GM18526 (cell line): ENCODE results near the gene PIP4K2C.

Experiments used
- POLR2A ChIP-seq: IDR thresholded peaks from 3 replicates; pipeline ENCODE4 v1.6.1; 2011; ENCODE audit not compliant: insufficient read length; ENCODE audit errors: extremely low read depth

PIP4K2C gene

GRCh38 chr12:57590864-57591781, at the start of gene PIP4K2C:
TSS of gene PIP4K2C (plus strand) at chr12:57591192. CDS start at chr12:57591290, 98 bp downstream.
- TF ChIP-seq POLR2A: peak; percentile 87

- TF ChIP-seq POLR2A: no peak
Observed at GRCh38 chr12:57541717-57542116, 49.3 kb upstream of the PIP4K2C start.

GRCh38 chr12:57543581-57543980, 47.4 kb upstream of the PIP4K2C start:
- no peak for TF ChIP-seq POLR2A

- TF ChIP-seq POLR2A: no peak
Observed at GRCh38 chr12:57545809-57546437, 45.1 kb upstream of the PIP4K2C start.

- TF ChIP-seq POLR2A: peak; percentile 48
Observed at GRCh38 chr12:57546438-57547287, 44.3 kb upstream of the PIP4K2C start, which contains the start of gene DCTN2. TSS of gene DCTN2 (minus strand) at chr12:57547192. CDS start at chr12:57547063, 129 bp downstream.

- TF ChIP-seq POLR2A: no peak
Observed at GRCh38 chr12:57547288-57548012, 43.5 kb upstream of the PIP4K2C start.

- no peak for TF ChIP-seq POLR2A
Observed at GRCh38 chr12:57548013-57548315, 43.0 kb upstream of the PIP4K2C start.

GRCh38 chr12:57548488-57548887, 42.5 kb upstream of the PIP4K2C start:
- no peak for TF ChIP-seq POLR2A

- no peak for TF ChIP-seq POLR2A
Observed at GRCh38 chr12:57549203-57549908, 41.6 kb upstream of the PIP4K2C start.

- TF ChIP-seq POLR2A: no peak
Observed at GRCh38 chr12:57549909-57550640, 40.9 kb upstream of the PIP4K2C start, which contains the start of gene KIF5A. TSS of gene KIF5A (plus strand) at chr12:57550044. CDS start at chr12:57550272, 228 bp downstream.

GRCh38 chr12:57550641-57551549, 40.1 kb upstream of the PIP4K2C start:
- TF ChIP-seq POLR2A: no peak

- TF ChIP-seq POLR2A: no peak
Observed at GRCh38 chr12:57551637-57552305, 39.2 kb upstream of the PIP4K2C start.
